RCC 7860 (cell line): ENCODE measurements around the gene MAT2B.
"Not testable (repeated sequence)": the region's sequence is repeated elsewhere in the genome, so short reads cannot be mapped to it uniquely, and the experiment has no call there.

Experiments
- DNase-seq: peaks from one replicate; pipeline ENCODE4 v3.0.0-alpha.2; 2015; ENCODE audit warnings: low spot score
- FAIRE-seq: peaks from 2 replicates; lab custom pipeline; 2012; peaks lifted over from hg19 to GRCh38; lab: Jason Lieb, UNC

Gene MAT2B

GRCh38 chr5:163503106-163504078, 2.0 kb upstream of the MAT2B start:
- FAIRE-seq (no peak), DNase-seq (peak; percentile 32)

- DNase-seq (peak; percentile 38), FAIRE-seq (no peak)
Measured at GRCh38 chr5:163504079-163504931, 1.1 kb upstream of the MAT2B start.

- DNase-seq = no peak
Measured at GRCh38 chr5:163505049-163505367, 411 bp upstream of the MAT2B start.

GRCh38 chr5:163506095-163506457, 657 bp downstream of the MAT2B start:
- DNase-seq (no peak), FAIRE-seq (no peak)

More at GRCh38 chr5:163505049-163505367, 411 bp upstream of the MAT2B start:
- FAIRE-seq = no peak

GRCh38 chr5:163506726-163507125, 1.3 kb downstream of the MAT2B start:
- peak; percentile 4 for FAIRE-seq
- peak; percentile 40 for DNase-seq

GRCh38 chr5:163508753-163509152, 3.3 kb downstream of the MAT2B start:
- FAIRE-seq (no peak), DNase-seq (no peak)

GRCh38 chr5:163509291-163509951, 4.0 kb downstream of the MAT2B start:
- no peak for FAIRE-seq

GRCh38 chr5:163512526-163512925, 7.1 kb downstream of the MAT2B start:
- no peak for DNase-seq
- FAIRE-seq = no peak

More at GRCh38 chr5:163509291-163509951, 4.0 kb downstream of the MAT2B start:
- no peak for DNase-seq

GRCh38 chr5:163525096-163525495, 19.7 kb downstream of the MAT2B start:
- no peak for DNase-seq
- FAIRE-seq = no peak

GRCh38 chr5:163529698-163530097, 24.3 kb downstream of the MAT2B start:
- DNase-seq (no peak), FAIRE-seq (no peak)

- DNase-seq (no peak), FAIRE-seq (no peak)
Measured at GRCh38 chr5:163531272-163531671, 25.9 kb downstream of the MAT2B start.

- no peak for DNase-seq
- no peak for FAIRE-seq
Measured at GRCh38 chr5:163532171-163533084, 27.0 kb downstream of the MAT2B start.

- no peak for FAIRE-seq
- DNase-seq = no peak
Measured at GRCh38 chr5:163533223-163533622, 27.8 kb downstream of the MAT2B start.

GRCh38 chr5:163534492-163535094, 29.2 kb downstream of the MAT2B start:
- DNase-seq = no peak
- FAIRE-seq = no peak

- no peak for DNase-seq
- FAIRE-seq = no peak
Measured at GRCh38 chr5:163535290-163535689, 29.9 kb downstream of the MAT2B start.

- FAIRE-seq, DNase-seq: not testable (repeated sequence)
Measured at GRCh38 chr5:163536442-163536841, 31.0 kb downstream of the MAT2B start.

GRCh38 chr5:163540696-163541095, 35.3 kb downstream of the MAT2B start:
- no peak for DNase-seq
- FAIRE-seq = no peak

GRCh38 chr5:163542771-163543170, 37.4 kb downstream of the MAT2B start:
- FAIRE-seq (no peak), DNase-seq (no peak)

GRCh38 chr5:163544041-163544440, 38.6 kb downstream of the MAT2B start:
- FAIRE-seq (no peak), DNase-seq (no peak)

GRCh38 chr5:163544836-163545235, 39.4 kb downstream of the MAT2B start:
- FAIRE-seq (no peak), DNase-seq (no peak)
